K562 (cell line): ENCODE measurements around the gene HERC3. TPM values are rescaled to one million over a fixed set of nuclear protein-coding genes. Genes with fewer than 3 reads are reported as not detected.

Experiments used
- ATAC-seq: fragments of 200-7000 bp; cut with Tn5 transposase; 3 replicates; pipeline ENCODE4 v1.9.1; 2020; ENCODE audit warnings: moderate library complexity
- BruUV-seq: library from RNA; stranded (reverse); fragments of 400-500 nt; replicated peaks from 2 replicates; lab custom pipeline; 2021; lab: Mats Ljungman, UMichigan
- CTCF ChIA-PET: fragments of 300-600 bp; formaldehyde crosslinking; extraction: SDS; loops from one replicate; lab custom pipeline; 2021; ENCODE audit warnings: low intra/inter-chr PET ratio; lab: Yijun Ruan, JAX
- POLR2A ChIA-PET: fragments of 300-600, 350-650 bp; sonication (Branson Sonifier 250); formaldehyde crosslinking; extraction: SDS; loops from one replicate; lab custom pipeline; 2021; ENCODE audit warnings: antibody characterized with exemption, inconsistent platforms; lab: Yijun Ruan, JAX
- DNase-seq, 4 experiments: peaks; one replicate each; pipeline versions ENCODE4 v3.0.0 to v3.0.0-alpha.2; 2011 to 2018; ENCODE audit warnings: low spot score in 3 of 4, mixed read lengths in 3 of 4; ENCODE audit errors: extremely low read depth in 1 of 4
- FAIRE-seq: peaks from 2 replicates; lab custom pipeline; 2011; peaks lifted over from hg19 to GRCh38; lab: Jason Lieb, UNC
- H2AFZ ChIP-seq: 2 replicates; pipeline ENCODE4 v1.6.0; 2011; ENCODE audit warnings: low read depth, low read length, control low read depth, inconsistent platforms
- H3K27ac ChIP-seq: fragments of 200-600 bp; 3 replicates; pipeline ENCODE4 v1.8.0; 2011; ENCODE audit warnings: low read depth, mild to moderate bottlenecking, control low read depth, inconsistent platforms, low read length, moderate library complexity, mixed read lengths; ENCODE audit errors: extremely low read depth
- H3K27me3 ChIP-seq, 2 experiments: fragments of 300-600 bp in 1 of 2; 2 replicates in 1 of 2; 3 replicates in 1 of 2; pipeline versions ENCODE4 v1.6.0 to v1.8.0; 2011; ENCODE audit warnings: inconsistent platforms in 2 of 2, low read length in 2 of 2, mild to moderate bottlenecking in 1 of 2, mixed read lengths in 1 of 2, moderate library complexity in 1 of 2; ENCODE audit not compliant: control insufficient read depth in 2 of 2, insufficient read depth in 2 of 2
- H3K36me3 ChIP-seq: fragments of 300-600 bp; 3 replicates; pipeline ENCODE4 v1.8.0; 2011; ENCODE audit warnings: mild to moderate bottlenecking, low read length, inconsistent platforms; ENCODE audit not compliant: control insufficient read depth, insufficient read depth
- H3K4me1 ChIP-seq, 2 experiments: fragments of 200-600 bp in 1 of 2; replicated peaks in 1 of 2; 2 replicates in 1 of 2; 3 replicates in 1 of 2; pipeline versions ENCODE4 v1.5.1 to v1.8.0; 2011; ENCODE audit warnings: inconsistent platforms in 2 of 2, low read length in 2 of 2, mild to moderate bottlenecking in 1 of 2, mixed read lengths in 1 of 2, moderate library complexity in 1 of 2; ENCODE audit not compliant: control insufficient read depth in 2 of 2, insufficient read depth in 2 of 2
- H3K4me2 ChIP-seq: 2 replicates; pipeline ENCODE4 v1.6.1; 2011; ENCODE audit warnings: low read length, control low read depth, inconsistent platforms, mixed read lengths; ENCODE audit not compliant: insufficient read depth
- H3K4me3 ChIP-seq: fragments of 200-600 bp; sonication (generic), shearing (Covaris generic); 2 replicates; pipeline ENCODE4 v1.5.1; 2016; ENCODE audit warnings: control low read depth, inconsistent platforms
- H3K79me2 ChIP-seq: fragments of 200-600 bp; 3 replicates; pipeline ENCODE4 v1.8.0; 2011; ENCODE audit warnings: low read length, inconsistent platforms; ENCODE audit not compliant: control insufficient read depth, insufficient read depth
- H3K9ac ChIP-seq, 2 experiments: 2 replicates each; pipeline versions ENCODE4 v1.6.0 to v1.6.1; 2011; ENCODE audit warnings: low read depth in 2 of 2, low read length in 2 of 2, control low read depth in 1 of 2, inconsistent platforms in 1 of 2, mild to moderate bottlenecking in 1 of 2, mixed read lengths in 1 of 2; ENCODE audit not compliant: insufficient read depth in 1 of 2
- H3K9me1 ChIP-seq: one replicate; pipeline ENCODE4 v1.6.0; 2011; ENCODE audit warnings: inconsistent platforms, mild to moderate bottlenecking, low read length, moderate library complexity; ENCODE audit not compliant: control insufficient read depth, insufficient read depth
- H3K9me3 ChIP-seq: replicated peaks from 2 replicates; pipeline ENCODE4 v1.5.1; 2011; ENCODE audit warnings: low read depth, low read length, inconsistent platforms; ENCODE audit not compliant: control insufficient read depth, insufficient read depth
- H4K20me1 ChIP-seq: replicated peaks from 2 replicates; pipeline ENCODE4 v1.6.1; 2011; ENCODE audit warnings: low read length, inconsistent platforms, mixed read lengths; ENCODE audit not compliant: control insufficient read depth, insufficient read depth
- ADNP ChIP-seq: fragments of 200-800 bp; sonication (Bioruptor generic); IDR thresholded peaks from 2 replicates; pipeline ENCODE4 v1.6.1; 2016; ENCODE audit warnings: missing genetic modification characterization, missing compliant biosample characterization
- ETV1 ChIP-seq: fragments of 450-650 bp; conservative IDR thresholded peaks from 2 replicates; pipeline ENCODE4 v1.6.1; 2016; ENCODE audit warnings: missing genetic modification characterization, control low read depth, low read depth, missing compliant biosample characterization
- POLR2AphosphoS5 ChIP-seq: IDR thresholded peaks from 2 replicates; pipeline ENCODE4 v1.6.1; 2011; ENCODE audit warnings: mild to moderate bottlenecking, low read depth, low read length, moderate library complexity; ENCODE audit not compliant: control insufficient read depth, insufficient read depth
- PURB ChIP-seq: sonication (generic); formaldehyde crosslinking; IDR thresholded peaks from 2 replicates; pipeline ENCODE4 v1.9.0; 2021; ENCODE audit warnings: low read depth, mild to moderate bottlenecking, missing genetic modification reagents
- SMAD4 ChIP-seq: fragments of 250-450 bp; sonication (Bioruptor Pico); conservative IDR thresholded peaks from 2 replicates; pipeline ENCODE4 v1.8.0; 2021; ENCODE audit warnings: inconsistent platforms, mild to moderate bottlenecking, moderate library complexity
- TAF9B ChIP-seq: fragments of 450-650 bp; IDR thresholded peaks from 2 replicates; pipeline ENCODE4 v1.6.1; 2018; ENCODE audit warnings: mild to moderate bottlenecking; ENCODE audit not compliant: partially characterized antibody
- TEAD2 ChIP-seq: fragments of 450-650 bp; IDR thresholded peaks from 2 replicates; pipeline ENCODE4 v1.6.1; 2016; ENCODE audit warnings: missing genetic modification characterization, control low read depth, missing compliant biosample characterization
- ZNF512 ChIP-seq: IDR thresholded peaks from 2 replicates; pipeline ENCODE4 v1.6.1; 2016; ENCODE audit warnings: missing genetic modification characterization, missing compliant biosample characterization
- in situ Hi-C: fragments of 300-500 bp; cut with MboI; formaldehyde crosslinking; loops from 4 replicates; pipeline ENCODE4 v1.15.0; 2018; ENCODE audit warnings: inconsistent platforms, mixed read lengths
- intact Hi-C: fragments of 100-400 bp; cut with micrococcal nuclease; formaldehyde crosslinking; loops from 2 replicates; pipeline ENCODE4 v1.14.2; 2022
- polyA plus RNA-seq, 8 experiments: library from polyadenylated mRNA; depleted of rRNA in 4 of 8; stranded (reverse) in 5 of 8; unstranded in 3 of 8; fragments of >200 nt; fragmentation: Nextera tagmentation in 2 of 8; fragmentation: Illumina TruSeq in 1 of 8; extraction: Ambion mirVana in 2 of 8; extraction: Trizol in 1 of 8; gene quantifications; 2 replicates each; pipeline versions ENCODE4 v1.2.1 to v1.2.3, GENCODE V29; 2011 to 2014; ENCODE audit warnings: inconsistent platforms in 1 of 8, missing spikeins in 1 of 8
- total RNA-seq, 7 experiments: library from RNA; depleted of rRNA in 6 of 7; stranded (reverse); fragments of >200 nt in 6 of 7; fragmentation: Illumina TruSeq in 2 of 7; extraction: Trizol in 2 of 7; gene quantifications; 2 replicates each; pipeline versions ENCODE4 v1.2.1 to v1.2.3, GENCODE V29; 2011 to 2021; ENCODE audit warnings: low replicate concordance in 1 of 7

HERC3 gene
- total and polyA plus RNA-seq, 9 of the 15 experiments (the other 6 are each of a cell fraction or from before 2014, with no cell fraction given) = 1.8 to 13.1 (median 7.6) TPM

GRCh38 chr4:88756149-88756548 is 163.9 kb downstream of the HERC3 start (continued):
- TF ChIP-seq POLR2AphosphoS5 = no peak
- TF ChIP-seq TEAD2 (tag) = no peak
- TF ChIP-seq PURB (CRISPR knock-in tag) = no peak

GRCh38 chr4:88757067-88757466 is 164.8 kb downstream of the HERC3 start:
- in situ Hi-C loops = no loop called here
- Histone ChIP-seq H3K9me3 (no peaks in the 10 kb centered on the region), H3K4me3 (no peak overlapping the region), H2AFZ (no peak overlapping the region), H3K27me3 (no peaks in the 10 kb centered on the region), H4K20me1 (peaks cover 5% of the 10 kb centered on the region; the same call in 1 of the 2 replicates), H3K27ac (no peak overlapping the region), H3K9ac (no peak overlapping the region)
- CTCF ChIA-PET = no interaction called here
- ATAC-seq = no peak
- no peak for DNase-seq
- TF ChIP-seq SMAD4 (no peak), ADNP (tag) (no peak), ETV1 (tag) (no peak), TAF9B (no peak), ZNF512 (no peak)
- TF ChIP-seq, all 486 proteins: peak for 0
- H3K4me1 ChIP-seq = peaks cover 7 to 22% of the 10 kb centered on the region in 2 experiments; a peak in 4 of 5 replicates
- H3K4me2 ChIP-seq = no peak overlapping the region
- no TSS peak for BruUV-seq
- FAIRE-seq = no peak
- POLR2A ChIA-PET = interaction anchor here (0.6 kb wide), 1 partner anchor 207 kb away, joined by 3 read pairs; no protein-coding TSS in a partner anchor
- intact Hi-C loops = no loop called here
- no peaks in the 10 kb centered on the region for H3K79me2 ChIP-seq
- H3K36me3 ChIP-seq = peaks cover 8% of the 10 kb centered on the region
- H3K9me1 ChIP-seq = no peaks in the 10 kb centered on the region
